GM18507 (cell line): ENCODE results near the gene MATCAP1.

ENCODE experiments used
- DNase-seq: peaks from one replicate; pipeline ENCODE4 v3.0.0; 2011; ENCODE audit warnings: low read depth; ENCODE audit not compliant: insufficient read length; ENCODE audit errors: extremely low spot score
- FAIRE-seq: peaks from 2 replicates; lab custom pipeline; 2011; peaks lifted over from hg19 to GRCh38; lab: Jason Lieb, UNC

MATCAP1 gene

GRCh38 chr16:67177743-67178699 is 5.7 kb downstream of the MATCAP1 start:
- DNase-seq: no peak

GRCh38 chr16:67176662-67177061 is 7.1 kb downstream of the MATCAP1 start:
- DNase-seq (no peak), FAIRE-seq (no peak)

More at GRCh38 chr16:67177743-67178699, 5.7 kb downstream of the MATCAP1 start:
- FAIRE-seq: no peak

GRCh38 chr16:67174706-67175231 is 9.0 kb downstream of the MATCAP1 start:
- FAIRE-seq (no peak), DNase-seq (no peak)

GRCh38 chr16:67173808-67174705 is 9.7 kb downstream of the MATCAP1 start:
- no peak for DNase-seq
- FAIRE-seq: peak; percentile 67

- DNase-seq (no peak), FAIRE-seq (no peak)
Observed at GRCh38 chr16:67173323-67173722, 10.4 kb downstream of the MATCAP1 start.

GRCh38 chr16:67170949-67171649 is 12.7 kb downstream of the MATCAP1 start:
- FAIRE-seq (no peak), DNase-seq (no peak)

- FAIRE-seq (peak; percentile 26), DNase-seq (no peak)
Observed at GRCh38 chr16:67170168-67170948, 13.4 kb downstream of the MATCAP1 start, which contains the start of gene NOL3. NOL3 (plus strand) TSS chr16:67170538.

- DNase-seq: no peak
- no peak for FAIRE-seq
Observed at GRCh38 chr16:67169642-67170167, 14.1 kb downstream of the MATCAP1 start.

- no peak for FAIRE-seq
- DNase-seq: no peak
Observed at GRCh38 chr16:67169011-67169451, 14.7 kb downstream of the MATCAP1 start.

- FAIRE-seq (no peak), DNase-seq (no peak)
Observed at GRCh38 chr16:67167588-67167987, 16.2 kb downstream of the MATCAP1 start.

- DNase-seq (no peak), FAIRE-seq (no peak)
Observed at GRCh38 chr16:67166598-67167168, 17.1 kb downstream of the MATCAP1 start.

- no peak for FAIRE-seq
Observed at GRCh38 chr16:67166110-67166547, 17.6 kb downstream of the MATCAP1 start.

GRCh38 chr16:67165121-67166078 is 18.4 kb downstream of the MATCAP1 start:
- DNase-seq (no peak), FAIRE-seq (no peak)

More at GRCh38 chr16:67166110-67166547, 17.6 kb downstream of the MATCAP1 start:
- no peak for DNase-seq

- FAIRE-seq: no peak
- no peak for DNase-seq
Observed at GRCh38 chr16:67164599-67165061, 19.1 kb downstream of the MATCAP1 start, which contains the start of gene HSF4. HSF4 (plus strand) TSS chr16:67164745; CDS start chr16:67164812, 67 bp downstream.

GRCh38 chr16:67163999-67164558 is 19.7 kb downstream of the MATCAP1 start:
- FAIRE-seq (no peak), DNase-seq (no peak)
